SK-N-SH treated with all-trans-retinoic acid at 6 μM for 48 hours (cell line): Measurements from ENCODE around the gene IGFBP7.

ENCODE experiments used
- BACH2 ChIP-seq: fragments of 250-450 bp; sonication (Bioruptor Pico); IDR thresholded peaks from 2 replicates; pipeline ENCODE4 v1.9.0; 2021; ENCODE audit warnings: mild to moderate bottlenecking, borderline replicate concordance
- CSDC2 ChIP-seq: fragments of 250-450 bp; sonication (Bioruptor Pico); IDR thresholded peaks from 2 replicates; pipeline ENCODE4 v1.5.0; 2020; ENCODE audit warnings: mild to moderate bottlenecking, moderate library complexity
- GLIS3 ChIP-seq: fragments of 250-450 bp; sonication (Bioruptor Pico); IDR thresholded peaks from 2 replicates; pipeline ENCODE4 v1.5.0; 2020; ENCODE audit warnings: mild to moderate bottlenecking, moderate library complexity
- ISL1 ChIP-seq: fragments of 250-450 bp; sonication (Bioruptor Pico); IDR thresholded peaks from 2 replicates; pipeline ENCODE4 v2.1.2; 2022; ENCODE audit warnings: mild to moderate bottlenecking, moderate library complexity
- PPARA ChIP-seq: fragments of 250-450 bp; sonication (Bioruptor Pico); IDR thresholded peaks from 2 replicates; pipeline ENCODE4 v1.5.0; 2020; ENCODE audit warnings: mild to moderate bottlenecking, borderline replicate concordance
- TCF4 ChIP-seq: fragments of 250-450 bp; sonication (Bioruptor Pico); IDR thresholded peaks from 2 replicates; pipeline ENCODE4 v1.8.0; 2021; ENCODE audit warnings: mild to moderate bottlenecking, moderate library complexity, borderline replicate concordance
- ZFP30 ChIP-seq: fragments of 450-650 bp; formaldehyde crosslinking; IDR thresholded peaks from 2 replicates; pipeline ENCODE4 v1.5.0; 2022; ENCODE audit warnings: mild to moderate bottlenecking, moderate library complexity
- TF ChIP-seq, protein P1 (sequence below): fragments of 250-450 bp; sonication (Bioruptor Pico); IDR thresholded peaks from 2 replicates; pipeline ENCODE4 v1.8.0; 2020; ENCODE audit warnings: mild to moderate bottlenecking, moderate library complexity, borderline replicate concordance

DNA sequence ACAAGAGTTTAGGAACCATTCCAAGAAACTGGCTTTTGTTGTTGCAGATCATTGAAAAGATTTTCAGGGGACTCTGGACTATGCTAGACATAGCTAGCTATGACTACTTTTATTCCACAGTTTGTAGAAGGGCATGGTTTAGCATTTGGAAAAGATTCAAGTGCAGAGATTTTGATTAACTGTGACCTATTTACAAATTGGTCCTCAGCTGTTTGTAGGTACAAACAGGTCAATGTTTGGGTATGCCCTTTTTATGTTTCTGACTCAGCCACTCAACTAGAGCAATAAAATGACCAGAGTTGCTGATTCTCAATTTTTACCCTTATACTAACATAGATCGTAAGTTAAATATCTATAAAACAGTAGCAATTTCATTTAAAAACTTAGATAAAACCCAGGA is 46.7 kb downstream of the IGFBP7 start:
- TF ChIP-seq GLIS3 (CRISPR knock-in tag) = no peak
- TF ChIP-seq CSDC2 (CRISPR knock-in tag) = no peak
- no peak for TF ChIP-seq BACH2
- TF ChIP-seq ISL1 (CRISPR knock-in tag) = no peak
- TF ChIP-seq, protein P1, sequence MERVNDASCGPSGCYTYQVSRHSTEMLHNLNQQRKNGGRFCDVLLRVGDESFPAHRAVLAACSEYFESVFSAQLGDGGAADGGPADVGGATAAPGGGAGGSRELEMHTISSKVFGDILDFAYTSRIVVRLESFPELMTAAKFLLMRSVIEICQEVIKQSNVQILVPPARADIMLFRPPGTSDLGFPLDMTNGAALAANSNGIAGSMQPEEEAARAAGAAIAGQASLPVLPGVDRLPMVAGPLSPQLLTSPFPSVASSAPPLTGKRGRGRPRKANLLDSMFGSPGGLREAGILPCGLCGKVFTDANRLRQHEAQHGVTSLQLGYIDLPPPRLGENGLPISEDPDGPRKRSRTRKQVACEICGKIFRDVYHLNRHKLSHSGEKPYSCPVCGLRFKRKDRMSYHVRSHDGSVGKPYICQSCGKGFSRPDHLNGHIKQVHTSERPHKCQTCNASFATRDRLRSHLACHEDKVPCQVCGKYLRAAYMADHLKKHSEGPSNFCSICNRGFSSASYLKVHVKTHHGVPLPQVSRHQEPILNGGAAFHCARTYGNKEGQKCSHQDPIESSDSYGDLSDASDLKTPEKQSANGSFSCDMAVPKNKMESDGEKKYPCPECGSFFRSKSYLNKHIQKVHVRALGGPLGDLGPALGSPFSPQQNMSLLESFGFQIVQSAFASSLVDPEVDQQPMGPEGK (CRISPR knock-in tag) = no peak
- no peak for TF ChIP-seq ZFP30 (CRISPR knock-in tag)
- TF ChIP-seq PPARA = no peak
- no peak for TF ChIP-seq TCF4
